ENCODE measurements around the gene MUC5B.

GRCh38 chr11:1234771-1235305 lies 12.0 kb downstream of the MUC5B start:
- no peak for TF ChIP-seq CTCF (IDR thresholded peaks at IDR 0.05)
- TF ChIP-seq POLR2A (IDR thresholded peaks at IDR 0.05) = no peak

All from testis (tissue), 2 donors.